GM21390 (cell line): ENCODE results near the gene U2AF1L4.

Source experiments
- ATAC-seq: cut with Tn5 transposase; IDR thresholded peaks from one replicate; pipeline ENCODE4 v1.9.1; 2021; ENCODE audit not compliant: unreplicated experiment

The U2AF1L4 gene

DNA sequence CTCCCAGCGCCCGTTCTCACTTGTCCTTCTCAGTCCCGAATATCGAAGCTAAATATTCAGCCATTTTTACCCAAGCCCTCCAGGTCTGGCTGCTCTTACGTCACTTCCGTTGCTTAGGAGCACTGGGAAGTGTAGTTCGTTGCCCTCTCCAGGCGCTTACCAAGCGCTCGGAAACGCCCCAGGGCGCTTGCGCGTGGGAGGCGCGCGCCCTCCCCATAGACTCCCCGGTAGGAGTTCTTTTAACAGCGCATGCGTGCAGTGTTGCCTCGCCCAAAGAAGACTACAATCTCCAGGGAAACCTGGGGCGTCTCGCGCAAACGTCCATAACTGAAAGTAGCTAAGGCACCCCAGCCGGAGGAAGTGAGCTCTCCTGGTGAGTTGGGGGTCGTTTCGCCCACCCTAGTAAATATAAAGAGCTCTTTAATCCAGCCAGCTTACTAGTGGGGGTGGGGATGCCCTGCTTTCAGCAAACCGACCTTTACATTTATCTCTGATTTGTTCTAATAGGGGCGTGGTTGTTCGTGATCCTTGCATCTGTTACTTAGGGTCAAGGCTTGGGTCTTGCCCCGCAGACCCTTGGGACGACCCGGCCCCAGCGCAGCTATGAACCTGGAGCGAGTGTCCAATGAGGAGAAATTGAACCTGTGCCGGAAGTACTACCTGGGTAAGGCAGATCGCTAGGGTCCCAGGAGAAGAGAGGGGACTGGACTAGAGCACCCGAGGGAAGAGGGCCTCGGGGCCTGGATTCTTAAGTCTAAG is at the start of gene U2AF1L4, which contains the start of gene PSENEN:
U2AF1L4 (minus strand) TSS at position 91 of the 759 bp plus-strand sequence; CDS start at position 64, 27 bp downstream.
PSENEN (plus strand) TSS at position 324 of the 759 bp plus-strand sequence; CDS start at position 604, 280 bp downstream.
- peak; percentile 40 for ATAC-seq

DNA sequence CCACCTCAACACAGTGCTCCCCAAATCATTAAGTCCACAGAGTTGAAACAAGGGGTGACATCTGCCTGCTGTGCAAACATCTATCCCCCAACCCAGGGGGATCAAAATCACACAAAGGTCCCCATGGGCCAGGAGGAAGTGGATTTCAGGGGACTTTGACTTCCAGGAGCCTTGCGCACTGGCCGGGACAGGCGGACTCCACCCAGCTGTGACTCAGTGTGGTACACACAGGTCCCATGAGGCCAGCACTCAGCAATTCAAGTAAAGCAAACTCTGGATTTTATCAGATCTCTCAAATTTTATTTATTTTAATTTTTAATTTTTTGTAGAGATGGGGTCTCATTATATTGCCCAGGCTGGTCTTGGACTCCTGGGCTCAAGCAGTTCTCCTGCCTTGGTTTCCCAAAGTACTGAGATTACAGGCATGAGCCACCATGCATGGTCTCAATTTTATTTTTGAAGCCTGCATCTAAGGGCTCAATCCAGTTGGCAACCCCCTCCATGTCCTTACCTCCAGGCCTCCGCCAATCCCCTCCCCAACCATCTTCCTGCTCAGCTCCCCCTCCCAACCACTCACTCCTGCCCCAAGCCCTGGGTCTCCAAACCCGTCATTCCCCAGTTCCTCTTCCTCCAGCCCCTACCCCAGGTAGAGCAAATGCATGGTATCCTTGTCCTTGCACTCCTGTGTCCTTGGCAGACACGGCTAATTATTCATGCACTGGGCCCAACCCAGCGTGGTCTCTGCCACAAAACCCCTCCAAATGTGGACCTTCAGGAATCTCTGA is 48.4 kb upstream of the U2AF1L4 start:
- ATAC-seq: no peak

GRCh38 chr19:35792888-35793287 is 47.7 kb upstream of the U2AF1L4 start:
- no peak for ATAC-seq

GRCh38 chr19:35792312-35792711 is 47.1 kb upstream of the U2AF1L4 start:
- no peak for ATAC-seq

DNA sequence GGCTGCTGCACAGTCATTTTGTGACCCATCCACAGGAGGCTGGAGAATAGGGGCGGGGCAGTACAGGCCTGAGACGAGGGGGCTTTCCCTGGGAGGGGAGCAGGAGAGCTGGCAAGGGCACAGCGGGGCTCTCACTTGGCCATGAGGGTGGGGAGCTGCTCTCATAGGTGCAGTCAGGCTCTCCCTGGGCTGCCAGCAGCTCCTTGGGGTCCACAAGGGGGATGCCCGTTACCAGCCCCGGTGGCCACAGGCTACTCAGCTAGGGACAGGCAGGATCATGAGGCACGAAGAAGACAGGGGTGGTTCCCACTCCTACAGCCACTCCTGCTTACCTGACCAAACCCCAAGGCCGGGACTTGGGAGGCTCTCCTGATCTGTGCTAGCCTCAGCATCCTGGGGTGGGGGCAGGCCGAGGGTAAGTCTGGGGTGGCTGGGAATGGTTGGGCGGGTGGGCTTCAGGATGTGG is 46.6 kb upstream of the U2AF1L4 start:
- ATAC-seq: no peak

GRCh38 chr19:35790981-35791813 is 46.0 kb upstream of the U2AF1L4 start:
- no peak for ATAC-seq

GRCh38 chr19:35789978-35790944 is 45.0 kb upstream of the U2AF1L4 start:
- no peak for ATAC-seq

DNA sequence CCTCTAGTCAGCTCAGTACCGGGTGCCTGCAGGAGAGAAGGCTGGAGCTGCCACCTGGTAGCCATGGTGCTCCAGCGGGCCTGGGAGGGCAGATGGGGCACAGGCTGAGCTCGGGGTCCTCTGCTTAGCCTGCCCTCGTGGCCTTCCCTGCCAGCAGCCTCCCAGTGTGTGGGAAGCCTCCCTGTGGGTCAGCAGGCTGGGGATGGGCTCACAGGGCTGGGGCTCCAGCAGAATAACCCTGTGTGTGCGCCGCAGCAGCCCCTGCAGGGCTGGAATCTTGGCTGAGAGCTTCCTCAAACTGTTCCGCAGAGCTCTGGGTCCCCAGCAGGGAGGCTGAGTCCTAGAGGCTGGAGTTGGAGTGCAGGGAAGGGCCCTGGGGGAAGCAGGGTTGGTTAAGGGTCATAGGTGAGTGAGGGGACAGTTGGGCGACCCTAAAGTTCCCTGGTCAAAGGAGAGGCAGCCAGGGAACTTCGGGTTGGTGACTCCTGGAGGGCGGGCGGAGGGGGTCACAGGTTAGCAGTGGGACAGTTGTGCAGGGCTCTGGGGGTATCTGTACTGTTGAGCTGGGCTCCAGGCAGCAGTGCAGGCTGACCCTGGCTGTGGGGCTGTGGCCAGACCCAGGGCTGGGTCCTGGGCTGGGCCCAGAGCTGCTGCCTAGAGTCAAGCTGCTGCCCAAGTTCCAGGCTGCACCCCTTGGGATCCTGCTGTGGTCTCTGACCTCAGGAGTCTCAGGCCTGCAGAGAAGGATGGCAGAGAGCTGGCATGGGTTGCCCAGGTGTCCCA is 44.2 kb upstream of the U2AF1L4 start:
- no peak for ATAC-seq

GRCh38 chr19:35788205-35788960 is 43.2 kb upstream of the U2AF1L4 start:
- ATAC-seq: no peak

- ATAC-seq: no peak
Measured at GRCh38 chr19:35787227-35787799, 42.1 kb upstream of the U2AF1L4 start.

DNA sequence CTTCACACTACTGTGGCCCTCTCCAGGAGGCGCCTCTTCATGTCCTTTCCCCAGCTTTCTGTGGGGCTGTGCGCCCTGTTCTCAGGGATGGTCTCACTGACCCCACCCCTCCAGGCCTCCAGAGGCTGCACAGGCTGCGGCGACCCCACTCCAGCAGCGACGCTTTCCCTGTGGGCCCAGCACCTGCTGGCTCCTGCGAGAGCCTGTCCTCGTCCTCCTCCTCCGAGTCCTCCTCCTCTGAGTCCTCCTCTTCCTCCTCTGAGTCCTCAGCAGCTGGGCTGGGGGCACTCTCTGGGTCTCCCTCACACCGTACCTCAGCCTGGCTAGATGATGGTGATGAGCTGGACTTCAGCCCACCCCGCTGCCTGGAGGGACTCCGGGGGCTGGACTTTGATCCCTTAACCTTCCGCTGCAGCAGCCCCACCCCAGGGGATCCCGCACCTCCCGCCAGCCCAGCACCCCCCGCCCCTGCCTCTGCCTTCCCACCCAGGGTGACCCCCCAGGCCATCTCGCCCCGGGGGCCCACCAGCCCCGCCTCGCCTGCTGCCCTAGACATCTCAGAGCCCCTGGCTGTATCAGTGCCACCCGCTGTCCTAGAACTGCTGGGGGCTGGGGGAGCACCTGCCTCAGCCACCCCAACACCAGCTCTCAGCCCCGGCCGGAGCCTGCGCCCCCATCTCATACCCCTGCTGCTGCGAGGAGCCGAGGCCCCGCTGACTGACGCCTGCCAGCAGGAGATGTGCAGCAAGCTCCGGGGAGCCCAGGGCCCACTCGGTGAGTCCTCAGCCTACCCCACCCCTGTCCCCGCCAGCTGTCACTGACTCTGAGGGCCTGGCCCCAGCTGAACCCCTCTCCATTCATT is 41.3 kb upstream of the U2AF1L4 start:
- no peak for ATAC-seq

GRCh38 chr19:35785339-35785627 is 40.1 kb upstream of the U2AF1L4 start:
- no peak for ATAC-seq

- ATAC-seq: no peak
Measured at GRCh38 chr19:35784503-35785338, 39.5 kb upstream of the U2AF1L4 start.

DNA sequence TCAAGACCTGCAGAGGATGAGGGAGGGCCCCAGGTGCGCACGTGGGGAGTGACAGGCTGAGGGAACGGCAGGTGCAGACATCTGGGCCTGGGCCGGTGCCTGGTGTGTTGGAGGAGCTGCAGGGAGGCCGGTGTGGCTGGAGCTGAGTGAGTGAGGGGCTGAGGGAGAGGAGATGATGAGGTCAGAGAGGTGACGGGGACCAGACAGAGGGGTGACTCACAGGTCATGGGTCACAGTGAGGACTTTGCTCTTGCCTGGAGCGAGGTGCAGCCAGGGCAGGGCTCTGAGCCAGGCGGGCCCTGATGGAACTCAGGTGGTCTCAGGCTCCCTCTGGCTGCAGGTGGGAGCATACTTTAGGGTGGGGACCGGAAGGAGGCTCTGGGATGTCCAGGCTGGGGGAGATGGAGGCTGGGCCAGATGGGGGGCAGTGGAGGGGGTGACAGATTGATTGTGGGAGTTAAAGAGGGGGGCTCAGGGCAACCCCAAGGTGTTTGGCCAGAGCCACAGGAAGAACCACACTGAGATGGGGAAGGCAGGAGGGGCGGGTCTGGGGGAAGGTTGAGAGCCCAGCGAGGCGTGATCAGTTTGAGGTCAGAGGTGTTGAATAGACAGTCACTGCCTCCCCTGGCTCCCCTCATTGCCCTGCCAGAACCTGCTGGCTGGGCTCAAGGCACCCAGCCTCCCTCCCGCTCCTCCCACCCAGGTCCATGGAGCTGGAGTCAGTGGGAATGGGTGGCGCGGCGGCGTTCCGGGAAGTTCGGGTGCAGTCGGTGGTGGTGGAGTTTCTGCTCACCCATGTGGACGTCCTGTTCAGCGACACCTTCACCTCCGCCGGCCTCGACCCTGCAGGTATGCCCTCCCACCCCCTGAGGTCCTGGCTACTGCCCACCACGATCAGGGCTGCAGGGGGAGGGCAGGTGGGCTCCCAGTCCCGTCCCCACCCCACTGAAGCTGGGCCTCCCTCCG is 38.5 kb upstream of the U2AF1L4 start:
- no peak for ATAC-seq

DNA sequence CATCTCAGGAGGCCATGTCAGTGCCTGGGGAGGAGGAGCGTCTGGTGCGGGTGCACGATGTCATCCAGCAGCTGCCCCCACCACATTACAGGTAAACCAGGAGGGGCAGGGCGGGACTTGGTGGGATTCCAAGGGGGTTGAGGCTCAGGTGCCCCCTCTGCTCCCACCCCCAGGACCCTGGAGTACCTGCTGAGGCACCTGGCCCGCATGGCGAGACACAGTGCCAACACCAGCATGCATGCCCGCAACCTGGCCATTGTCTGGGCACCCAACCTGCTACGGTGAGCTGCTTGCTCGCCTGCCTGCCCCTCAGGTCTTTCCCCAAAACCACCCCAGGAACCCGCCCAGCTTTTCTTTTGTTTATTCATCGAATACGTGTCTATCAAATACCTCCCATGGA is 37.4 kb upstream of the U2AF1L4 start:
- ATAC-seq: no peak
